Loucy (cell line): Measurements from ENCODE around the gene FRMD4A.

Experiments used
- H2AFZ ChIP-seq: fragments of 200-600 bp; sonication (generic); 2 replicates; pipeline ENCODE4 v1.6.0; 2016; ENCODE audit warnings: antibody characterized with exemption, mild to moderate bottlenecking, low read length, moderate library complexity
- H3F3A ChIP-seq: fragments of 200-600 bp; 2 replicates; pipeline ENCODE4 v1.6.0; 2016; ENCODE audit warnings: antibody characterized with exemption, low read depth, mild to moderate bottlenecking
- H3K27me3 ChIP-seq: fragments of 200-600 bp; sonication (generic); 2 replicates; pipeline ENCODE4 v1.6.1; 2014; ENCODE audit warnings: low read length, mild to moderate bottlenecking; ENCODE audit not compliant: insufficient read depth, poor library complexity, severe bottlenecking
- H3K36me3 ChIP-seq: fragments of 200-600 bp; sonication (generic); 2 replicates; pipeline ENCODE4 v1.6.1; 2016; ENCODE audit warnings: low read length; ENCODE audit not compliant: insufficient read depth
- H3K4me1 ChIP-seq: fragments of 200-600 bp; sonication (generic); 2 replicates; pipeline ENCODE4 v1.5.1; 2014; ENCODE audit warnings: low read length, mild to moderate bottlenecking; ENCODE audit not compliant: insufficient read depth, poor library complexity, severe bottlenecking
- H3K4me2 ChIP-seq: fragments of 200-600 bp; sonication (generic); 2 replicates; pipeline ENCODE4 v1.6.0; 2014; ENCODE audit warnings: antibody characterized with exemption, low read length, low read depth, mild to moderate bottlenecking; ENCODE audit not compliant: poor library complexity, severe bottlenecking
- H3K4me3 ChIP-seq: fragments of 200-600 bp; sonication (generic); 2 replicates; pipeline ENCODE4 v1.5.1; 2014; ENCODE audit warnings: low read length, mild to moderate bottlenecking, mixed read lengths; ENCODE audit not compliant: poor library complexity, severe bottlenecking
- H3K79me2 ChIP-seq: fragments of 200-600 bp; sonication (generic); 2 replicates; pipeline ENCODE4 v1.6.1; 2014; ENCODE audit warnings: low read length; ENCODE audit not compliant: insufficient read depth
- H3K9ac ChIP-seq: fragments of 200-600 bp; sonication (generic); 2 replicates; pipeline ENCODE4 v1.6.0; 2014; ENCODE audit warnings: mild to moderate bottlenecking, low read depth, low read length, moderate library complexity; ENCODE audit not compliant: poor library complexity, severe bottlenecking
- H3K9me2 ChIP-seq: fragments of 200-600 bp; sonication (generic); replicated peaks from 2 replicates; pipeline ENCODE4 v1.6.1; 2016; ENCODE audit warnings: low read depth, low read length, mixed read lengths
- H3K9me3 ChIP-seq: fragments of 200-600 bp; sonication (generic); 2 replicates; pipeline ENCODE4 v1.6.1; 2014; ENCODE audit warnings: mild to moderate bottlenecking, antibody characterized with exemption, low read length, low read depth; ENCODE audit not compliant: insufficient read depth
- H4K20me1 ChIP-seq: fragments of 200-600 bp; sonication (generic); 2 replicates; pipeline ENCODE4 v1.6.0; 2014; ENCODE audit warnings: antibody characterized with exemption, low read length, mild to moderate bottlenecking; ENCODE audit not compliant: insufficient read depth, poor library complexity, severe bottlenecking
- CTCF ChIP-seq: fragments of 200-600 bp; sonication (generic); conservative IDR thresholded peaks from 2 replicates; pipeline ENCODE4 v1.5.1; 2014; ENCODE audit warnings: mild to moderate bottlenecking, antibody characterized with exemption, low read length
- EZH2phosphoT487 ChIP-seq: fragments of 200-600 bp; IDR thresholded peaks from 2 replicates; pipeline ENCODE4 v1.6.1; 2018; ENCODE audit warnings: antibody characterized with exemption, mild to moderate bottlenecking, moderate library complexity, borderline replicate concordance

FRMD4A gene

GRCh38 chr10:13669182-13669855 is 661.4 kb downstream of the FRMD4A start:
- Histone ChIP-seq H4K20me1 (no peaks in the 10 kb centered on the region), H3K36me3 (no peaks in the 10 kb centered on the region), H3K9me3 (no peaks in the 10 kb centered on the region), H3K79me2 (no peaks in the 10 kb centered on the region), H3K4me3 (no peak overlapping the region), H3K4me1 (no peaks in the 10 kb centered on the region), H3K9ac (no peak overlapping the region), H2AFZ (no peak overlapping the region), H3K27me3 (no peaks in the 10 kb centered on the region), H3F3A (no peaks in the 10 kb centered on the region), H3K4me2 (no peak overlapping the region), H3K9me2 (no peaks in the 10 kb centered on the region)
- TF ChIP-seq CTCF, result no peak
- TF ChIP-seq EZH2phosphoT487, result no peak

DNA sequence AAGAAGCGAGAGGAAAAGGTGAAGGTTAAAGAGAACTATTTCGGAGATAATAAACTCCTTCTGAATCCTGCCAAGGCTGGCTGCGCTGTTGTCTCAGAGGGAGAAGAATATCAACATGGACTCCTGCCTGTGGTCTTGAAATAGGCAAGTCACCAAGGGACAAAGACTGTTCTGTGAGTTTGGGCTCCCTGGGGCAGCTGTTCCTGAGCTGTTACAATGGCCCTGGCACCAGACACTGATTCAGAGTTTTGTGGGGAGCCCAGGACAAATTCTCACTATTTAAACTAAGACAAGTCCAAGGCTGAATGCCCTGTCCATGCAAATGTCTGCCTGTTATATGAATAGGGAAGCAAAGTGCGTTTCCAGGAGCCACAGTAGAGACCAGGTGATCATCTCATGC is 662.6 kb downstream of the FRMD4A start:
- Histone ChIP-seq H3K79me2 (no peaks in the 10 kb centered on the region), H3F3A (no peaks in the 10 kb centered on the region), H3K27me3 (no peaks in the 10 kb centered on the region), H3K4me3 (no peak overlapping the region), H3K36me3 (no peaks in the 10 kb centered on the region), H3K4me1 (no peaks in the 10 kb centered on the region), H3K9me3 (no peaks in the 10 kb centered on the region), H3K9me2 (no peaks in the 10 kb centered on the region), H4K20me1 (no peaks in the 10 kb centered on the region), H3K9ac (no peak overlapping the region), H3K4me2 (no peak overlapping the region), H2AFZ (no peak overlapping the region)
- TF ChIP-seq EZH2phosphoT487, result no peak
- TF ChIP-seq CTCF, result no peak

GRCh38 chr10:13665516-13666262 is 665.0 kb downstream of the FRMD4A start:
- no peak overlapping the region for H3K4me2 ChIP-seq
- no peaks in the 10 kb centered on the region for H3K9me2 ChIP-seq
- no peaks in the 10 kb centered on the region for H3K36me3 ChIP-seq
- TF ChIP-seq EZH2phosphoT487 (no peak), CTCF (no peak)
- H3K4me1 ChIP-seq, result peaks cover under 1% of the 10 kb centered on the region
- no peaks in the 10 kb centered on the region for H4K20me1 ChIP-seq
- H2AFZ ChIP-seq, result no peak overlapping the region
- H3K27me3 ChIP-seq, result no peaks in the 10 kb centered on the region
- H3K79me2 ChIP-seq, result no peaks in the 10 kb centered on the region
- no peak overlapping the region for H3K4me3 ChIP-seq
- H3K9ac ChIP-seq, result no peak overlapping the region
- no peaks in the 10 kb centered on the region for H3F3A ChIP-seq
- H3K9me3 ChIP-seq, result no peaks in the 10 kb centered on the region
